Measurements from ENCODE around the gene ZMIZ1.

ZMIZ1 gene

GRCh38 chr10:79093658-79094411 lies 25.1 kb downstream of the ZMIZ1 start:
- intact Hi-C loops (cut with micrococcal nuclease) = no loop called here
- Mint-ChIP-seq H3K27ac (peak overlapping the region; percentile 66), H3K9me3 (no peaks in the 10 kb centered on the region), H3K27me3 (no peaks in the 10 kb centered on the region), H3K36me3 (ENCODE audit: low read depth) (peaks cover 35% of the 10 kb centered on the region), H3K4me3 (peak overlapping the region; percentile 8), H3K4me1 (ENCODE audit: low read depth) (peaks cover 93% of the 10 kb centered on the region)

- H3K27me3 Mint-ChIP-seq = no peaks in the 10 kb centered on the region
- H3K27ac Mint-ChIP-seq = peak overlapping the region; percentile 66
- H3K9me3 Mint-ChIP-seq = no peaks in the 10 kb centered on the region
- peaks cover 92% of the 10 kb centered on the region for H3K4me1 Mint-ChIP-seq (ENCODE audit: low read depth)
- intact Hi-C loops (cut with micrococcal nuclease) = no loop called here
- H3K4me3 Mint-ChIP-seq = no peak overlapping the region
- peaks cover 29% of the 10 kb centered on the region for H3K36me3 Mint-ChIP-seq (ENCODE audit: low read depth)
Observed at GRCh38 chr10:79094412-79095175, 25.8 kb downstream of the ZMIZ1 start.

GRCh38 chr10:79095316-79095715 lies 26.6 kb downstream of the ZMIZ1 start:
- no peaks in the 10 kb centered on the region for H3K9me3 Mint-ChIP-seq
- peaks cover 25% of the 10 kb centered on the region for H3K36me3 Mint-ChIP-seq (ENCODE audit: low read depth)
- no peak overlapping the region for H3K27ac Mint-ChIP-seq
- peaks cover 92% of the 10 kb centered on the region for H3K4me1 Mint-ChIP-seq (ENCODE audit: low read depth)
- no peaks in the 10 kb centered on the region for H3K27me3 Mint-ChIP-seq
- intact Hi-C loops (cut with micrococcal nuclease) = no loop called here
- H3K4me3 Mint-ChIP-seq = no peak overlapping the region

GRCh38 chr10:79096514-79096913 lies 27.7 kb downstream of the ZMIZ1 start:
- H3K4me1 Mint-ChIP-seq (ENCODE audit: low read depth) = peaks cover 92% of the 10 kb centered on the region
- H3K36me3 Mint-ChIP-seq (ENCODE audit: low read depth) = peaks cover 24% of the 10 kb centered on the region
- no peak overlapping the region for H3K4me3 Mint-ChIP-seq
- no peaks in the 10 kb centered on the region for H3K9me3 Mint-ChIP-seq
- no peak overlapping the region for H3K27ac Mint-ChIP-seq
- intact Hi-C loops (cut with micrococcal nuclease) = no loop called here
- no peaks in the 10 kb centered on the region for H3K27me3 Mint-ChIP-seq

- Mint-ChIP-seq H3K4me3 (no peak overlapping the region), H3K27me3 (peaks cover 1% of the 10 kb centered on the region), H3K9me3 (no peaks in the 10 kb centered on the region), H3K4me1 (ENCODE audit: low read depth) (peaks cover 92% of the 10 kb centered on the region), H3K27ac (no peak overlapping the region), H3K36me3 (ENCODE audit: low read depth) (peaks cover 24% of the 10 kb centered on the region)
- intact Hi-C loops (cut with micrococcal nuclease) = no loop called here
Observed at GRCh38 chr10:79097021-79097872, 28.5 kb downstream of the ZMIZ1 start.

GRCh38 chr10:79098061-79098460 lies 29.3 kb downstream of the ZMIZ1 start:
- Mint-ChIP-seq H3K4me1 (ENCODE audit: low read depth) (peaks cover 92% of the 10 kb centered on the region), H3K36me3 (ENCODE audit: low read depth) (peaks cover 24% of the 10 kb centered on the region), H3K4me3 (no peak overlapping the region), H3K27me3 (peaks cover 2% of the 10 kb centered on the region), H3K9me3 (no peaks in the 10 kb centered on the region), H3K27ac (no peak overlapping the region)
- intact Hi-C loops (cut with micrococcal nuclease) = no loop called here

- H3K4me3 Mint-ChIP-seq = no peak overlapping the region
- H3K27ac Mint-ChIP-seq = no peak overlapping the region
- intact Hi-C loops (cut with micrococcal nuclease) = no loop called here
- peaks cover 3% of the 10 kb centered on the region for H3K27me3 Mint-ChIP-seq
- H3K4me1 Mint-ChIP-seq (ENCODE audit: low read depth) = peaks cover 94% of the 10 kb centered on the region
- H3K9me3 Mint-ChIP-seq = no peaks in the 10 kb centered on the region
- H3K36me3 Mint-ChIP-seq (ENCODE audit: low read depth) = peaks cover 24% of the 10 kb centered on the region
Observed at GRCh38 chr10:79098596-79099015, 29.8 kb downstream of the ZMIZ1 start.

GRCh38 chr10:79099898-79100448 lies 31.2 kb downstream of the ZMIZ1 start:
- intact Hi-C loops (cut with micrococcal nuclease) = no loop called here
- Mint-ChIP-seq H3K27ac (no peak overlapping the region), H3K4me3 (no peak overlapping the region)

GRCh38 chr10:79100771-79101170 lies 32.0 kb downstream of the ZMIZ1 start:
- intact Hi-C loops (cut with micrococcal nuclease) = no loop called here
- no peaks in the 10 kb centered on the region for H3K9me3 Mint-ChIP-seq
- H3K27me3 Mint-ChIP-seq = peaks cover 3% of the 10 kb centered on the region
- peaks cover 93% of the 10 kb centered on the region for H3K4me1 Mint-ChIP-seq (ENCODE audit: low read depth)
- H3K27ac Mint-ChIP-seq = no peak overlapping the region
- peaks cover 22% of the 10 kb centered on the region for H3K36me3 Mint-ChIP-seq (ENCODE audit: low read depth)
- H3K4me3 Mint-ChIP-seq = no peak overlapping the region

More at GRCh38 chr10:79099898-79100448, 31.2 kb downstream of the ZMIZ1 start:
- H3K36me3 Mint-ChIP-seq (ENCODE audit: low read depth) = peaks cover 28% of the 10 kb centered on the region
- H3K4me1 Mint-ChIP-seq (ENCODE audit: low read depth) = peaks cover 94% of the 10 kb centered on the region
- H3K27me3 Mint-ChIP-seq = peaks cover 3% of the 10 kb centered on the region
- H3K9me3 Mint-ChIP-seq = no peaks in the 10 kb centered on the region

GRCh38 chr10:79101560-79102497 lies 33.1 kb downstream of the ZMIZ1 start:
- no peaks in the 10 kb centered on the region for H3K9me3 Mint-ChIP-seq
- peaks cover 93% of the 10 kb centered on the region for H3K4me1 Mint-ChIP-seq (ENCODE audit: low read depth)
- intact Hi-C loops (cut with micrococcal nuclease) = no loop called here
- peak overlapping the region; percentile 55 for H3K27ac Mint-ChIP-seq
- H3K4me3 Mint-ChIP-seq = no peak overlapping the region
- H3K27me3 Mint-ChIP-seq = peaks cover 3% of the 10 kb centered on the region
- H3K36me3 Mint-ChIP-seq (ENCODE audit: low read depth) = peaks cover 13% of the 10 kb centered on the region

GRCh38 chr10:79102498-79102874 lies 33.7 kb downstream of the ZMIZ1 start:
- no peaks in the 10 kb centered on the region for H3K9me3 Mint-ChIP-seq
- peak overlapping the region; percentile 55 for H3K27ac Mint-ChIP-seq
- H3K4me3 Mint-ChIP-seq = no peak overlapping the region
- peaks cover 97% of the 10 kb centered on the region for H3K4me1 Mint-ChIP-seq (ENCODE audit: low read depth)
- H3K27me3 Mint-ChIP-seq = peaks cover 3% of the 10 kb centered on the region
- intact Hi-C loops (cut with micrococcal nuclease) = no loop called here
- peaks cover 17% of the 10 kb centered on the region for H3K36me3 Mint-ChIP-seq (ENCODE audit: low read depth)

GRCh38 chr10:79103129-79103528 lies 34.4 kb downstream of the ZMIZ1 start:
- intact Hi-C loops (cut with micrococcal nuclease) = no loop called here
- H3K9me3 Mint-ChIP-seq = no peaks in the 10 kb centered on the region
- peaks cover 3% of the 10 kb centered on the region for H3K27me3 Mint-ChIP-seq
- H3K27ac Mint-ChIP-seq = peak overlapping the region; percentile 56
- peak overlapping the region; percentile 49 for H3K4me3 Mint-ChIP-seq
- peaks cover 18% of the 10 kb centered on the region for H3K36me3 Mint-ChIP-seq (ENCODE audit: low read depth)
- H3K4me1 Mint-ChIP-seq (ENCODE audit: low read depth) = peaks cover 97% of the 10 kb centered on the region

GRCh38 chr10:79103585-79103984 lies 34.8 kb downstream of the ZMIZ1 start:
- Mint-ChIP-seq H3K36me3 (ENCODE audit: low read depth) (peaks cover 16% of the 10 kb centered on the region), H3K9me3 (no peaks in the 10 kb centered on the region), H3K4me3 (peak overlapping the region; percentile 14), H3K4me1 (ENCODE audit: low read depth) (peaks cover 97% of the 10 kb centered on the region), H3K27ac (peak overlapping the region; percentile 56), H3K27me3 (peaks cover 3% of the 10 kb centered on the region)
- intact Hi-C loops (cut with micrococcal nuclease) = no loop called here

Data from dendritic cell treated with granulocyte-macrophage colony-stimulating factor and Interleukin-4, amounts not matched to agents 40 ng/mL and 50 ng/mL, for 4 days (primary cell).